GM06990 (cell line): ENCODE results near the gene CTNS.

Experiments used
- DNase-seq: peaks from one replicate; pipeline ENCODE4 v3.0.0-alpha.2; 2011; ENCODE audit not compliant: insufficient read length; ENCODE audit errors: extremely low read depth
- H3K27me3 ChIP-seq: replicated peaks from 2 replicates; pipeline ENCODE4 v1.6.0; 2011; ENCODE audit warnings: low read length; ENCODE audit not compliant: control insufficient read depth, insufficient read depth
- H3K36me3 ChIP-seq: 2 replicates; pipeline ENCODE4 v1.5.1; 2011; ENCODE audit warnings: low read length; ENCODE audit not compliant: control insufficient read depth, insufficient read depth
- H3K4me3 ChIP-seq: replicated peaks from 2 replicates; pipeline ENCODE4 v1.5.1; 2011; ENCODE audit warnings: low read depth, mild to moderate bottlenecking, control low read depth, low read length
- TF ChIP-seq, protein P1 (sequence below): IDR thresholded peaks from 2 replicates; pipeline ENCODE4 v1.5.1; 2011; ENCODE audit warnings: low read length, control low read depth, mild to moderate bottlenecking, inconsistent platforms; ENCODE audit not compliant: insufficient read depth, poor library complexity, severe bottlenecking

The CTNS gene

GRCh38 chr17:3645310-3645709 is 8.8 kb downstream of the CTNS start:
- Histone ChIP-seq H3K4me3 (no peak overlapping the region), H3K36me3 (peaks cover 11% of the 10 kb centered on the region), H3K27me3 (no peaks in the 10 kb centered on the region)
- TF ChIP-seq, protein P1, sequence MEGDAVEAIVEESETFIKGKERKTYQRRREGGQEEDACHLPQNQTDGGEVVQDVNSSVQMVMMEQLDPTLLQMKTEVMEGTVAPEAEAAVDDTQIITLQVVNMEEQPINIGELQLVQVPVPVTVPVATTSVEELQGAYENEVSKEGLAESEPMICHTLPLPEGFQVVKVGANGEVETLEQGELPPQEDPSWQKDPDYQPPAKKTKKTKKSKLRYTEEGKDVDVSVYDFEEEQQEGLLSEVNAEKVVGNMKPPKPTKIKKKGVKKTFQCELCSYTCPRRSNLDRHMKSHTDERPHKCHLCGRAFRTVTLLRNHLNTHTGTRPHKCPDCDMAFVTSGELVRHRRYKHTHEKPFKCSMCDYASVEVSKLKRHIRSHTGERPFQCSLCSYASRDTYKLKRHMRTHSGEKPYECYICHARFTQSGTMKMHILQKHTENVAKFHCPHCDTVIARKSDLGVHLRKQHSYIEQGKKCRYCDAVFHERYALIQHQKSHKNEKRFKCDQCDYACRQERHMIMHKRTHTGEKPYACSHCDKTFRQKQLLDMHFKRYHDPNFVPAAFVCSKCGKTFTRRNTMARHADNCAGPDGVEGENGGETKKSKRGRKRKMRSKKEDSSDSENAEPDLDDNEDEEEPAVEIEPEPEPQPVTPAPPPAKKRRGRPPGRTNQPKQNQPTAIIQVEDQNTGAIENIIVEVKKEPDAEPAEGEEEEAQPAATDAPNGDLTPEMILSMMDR = no peak
- no peak for DNase-seq

- peaks cover 11% of the 10 kb centered on the region for H3K36me3 ChIP-seq
- no peak for DNase-seq
- no peaks in the 10 kb centered on the region for H3K27me3 ChIP-seq
- TF ChIP-seq, protein P1 = no peak
- H3K4me3 ChIP-seq = no peak overlapping the region
These were observed 10.7 kb downstream of the CTNS start for GRCh38 chr17:3647251-3647650.

DNA sequence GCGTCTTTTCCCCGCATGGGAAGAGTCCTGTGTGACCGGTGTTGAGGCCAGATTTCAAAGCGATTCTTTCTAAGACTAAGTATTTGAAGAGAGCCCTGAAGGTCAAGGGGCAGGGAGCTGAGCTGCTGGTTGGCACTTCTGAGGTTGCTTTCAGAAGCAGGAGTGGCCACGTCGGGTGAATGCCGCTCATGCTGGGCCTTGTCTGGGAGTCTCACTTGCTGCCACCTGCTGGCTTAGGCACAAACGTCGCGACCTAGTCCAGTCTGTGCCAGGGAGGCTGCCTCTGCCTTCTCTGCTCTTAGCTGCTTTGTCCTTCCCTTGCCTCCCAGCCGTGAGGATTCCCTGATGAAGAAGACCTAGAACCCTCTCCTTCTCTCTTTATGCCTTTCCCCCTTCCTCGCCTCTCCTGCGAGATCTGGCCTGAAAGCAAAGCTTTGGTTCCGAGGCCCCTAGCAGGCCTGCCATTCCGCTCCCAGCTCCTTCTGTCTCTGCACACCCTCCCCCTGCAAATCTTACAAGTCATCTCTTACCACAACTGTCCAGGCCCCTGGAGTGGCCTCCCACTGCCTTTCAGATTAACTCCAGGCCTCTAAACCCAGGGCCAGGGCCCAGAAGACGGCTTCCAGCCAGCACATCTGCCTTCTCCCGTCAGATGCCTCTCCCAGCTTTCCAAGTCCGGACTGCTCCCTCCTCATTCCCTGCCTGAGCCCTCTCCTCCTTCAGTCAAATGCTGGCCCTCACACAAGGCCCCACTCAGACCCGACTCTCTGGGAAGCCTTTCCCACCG is 11.4 kb downstream of the CTNS start:
- DNase-seq = no peak
- TF ChIP-seq, protein P1 = peak; percentile 56
- no peak overlapping the region for H3K4me3 ChIP-seq
- peaks cover 11% of the 10 kb centered on the region for H3K36me3 ChIP-seq
- no peaks in the 10 kb centered on the region for H3K27me3 ChIP-seq

DNA sequence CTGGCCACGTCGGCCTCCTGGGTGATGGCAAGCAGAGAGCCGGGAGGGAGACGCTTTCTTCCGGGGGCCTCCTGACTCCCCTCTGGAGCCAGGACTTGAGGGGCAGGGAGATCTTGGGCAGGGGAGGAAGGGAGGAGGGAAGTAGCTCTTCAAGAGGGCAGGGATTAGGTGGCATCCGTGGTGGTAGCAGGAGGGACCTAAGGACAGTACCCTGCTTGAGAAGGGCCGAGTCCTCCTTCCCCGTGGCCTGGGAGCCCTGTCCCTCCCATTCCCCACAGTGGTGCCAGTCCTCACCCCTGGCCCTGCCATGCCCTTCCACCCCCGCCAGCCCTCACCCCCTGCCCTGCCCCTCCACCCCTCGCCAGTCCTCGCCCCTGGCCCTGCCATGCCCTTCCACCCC is 19.2 kb downstream of the CTNS start:
- DNase-seq = no peak
- no peaks in the 10 kb centered on the region for H3K27me3 ChIP-seq
- no peak overlapping the region for H3K4me3 ChIP-seq
- TF ChIP-seq, protein P1 = no peak
- peaks cover 5% of the 10 kb centered on the region; the same call in 1 of the 2 replicates for H3K36me3 ChIP-seq

GRCh38 chr17:3656353-3656752 is 19.8 kb downstream of the CTNS start:
- no peak for DNase-seq
- Histone ChIP-seq H3K27me3 (no peaks in the 10 kb centered on the region), H3K36me3 (peaks cover 6% of the 10 kb centered on the region; the same call in 1 of the 2 replicates), H3K4me3 (no peak overlapping the region)
- TF ChIP-seq, protein P1 = no peak
